ENCODE results near the gene BIN2. TPM values are rescaled to one million over a fixed set of nuclear protein-coding genes. Genes with fewer than 3 reads are reported as not detected.

The BIN2 gene
- total RNA-seq, 1 donor from 2014 or later, result 26.1 TPM

GRCh38 chr12:51245476-51246253, 78.3 kb downstream of the BIN2 start:
- H3K9me3 ChIP-seq, result no peaks in the 10 kb centered on the region
- peaks cover 49% of the 10 kb centered on the region for H3K36me3 ChIP-seq
- no peaks in the 10 kb centered on the region for H3K27me3 ChIP-seq
- H3K4me3 ChIP-seq, result no peak overlapping the region
- ATAC-seq (no peak), DNase-seq (no peak)
- peaks cover 50% of the 10 kb centered on the region for H3K4me1 ChIP-seq
- TF ChIP-seq CTCF (IDR thresholded peaks at IDR 0.05), result no peak
- H3K27ac ChIP-seq, result peak overlapping the region; percentile 36
- intact Hi-C loops (cut with DNase I), result no loop called here

DNA sequence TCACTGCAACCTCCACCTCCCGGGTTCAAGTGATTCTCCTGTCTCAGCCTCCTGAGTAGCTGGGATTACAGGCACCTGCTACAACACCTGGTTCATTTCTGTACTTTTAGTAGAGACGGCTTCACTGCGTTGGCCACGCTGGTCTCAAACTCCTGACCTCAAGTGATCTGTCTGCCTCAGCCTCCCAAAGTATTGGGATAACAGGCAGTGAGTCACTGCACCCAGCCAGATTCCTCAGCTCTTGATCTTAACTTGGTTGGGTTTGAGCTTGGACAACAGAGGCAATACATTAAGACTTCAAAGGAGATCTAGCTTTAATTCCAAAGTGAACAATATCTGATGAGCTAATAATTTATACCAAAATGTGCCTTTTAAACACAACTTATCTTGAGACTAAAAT, 79.7 kb downstream of the BIN2 start:
- Histone ChIP-seq H3K27ac (no peak overlapping the region), H3K36me3 (peaks cover 57% of the 10 kb centered on the region), H3K4me3 (no peak overlapping the region), H3K27me3 (no peaks in the 10 kb centered on the region), H3K4me1 (peaks cover 61% of the 10 kb centered on the region), H3K9me3 (no peaks in the 10 kb centered on the region)
- intact Hi-C loops (cut with DNase I), result no loop called here
- no peak for TF ChIP-seq CTCF (IDR thresholded peaks at IDR 0.05)
- no peak for DNase-seq
- no peak for ATAC-seq

- Histone ChIP-seq H3K4me3 (no peak overlapping the region), H3K27me3 (no peaks in the 10 kb centered on the region), H3K4me1 (peaks cover 59% of the 10 kb centered on the region), H3K36me3 (peaks cover 57% of the 10 kb centered on the region), H3K9me3 (no peaks in the 10 kb centered on the region), H3K27ac (no peak overlapping the region)
- DNase-seq (no peak), ATAC-seq (no peak)
- no peak for TF ChIP-seq CTCF (IDR thresholded peaks at IDR 0.05)
- intact Hi-C loops (cut with DNase I), result no loop called here
Measured at GRCh38 chr12:51242876-51243275, 81.1 kb downstream of the BIN2 start.

DNA sequence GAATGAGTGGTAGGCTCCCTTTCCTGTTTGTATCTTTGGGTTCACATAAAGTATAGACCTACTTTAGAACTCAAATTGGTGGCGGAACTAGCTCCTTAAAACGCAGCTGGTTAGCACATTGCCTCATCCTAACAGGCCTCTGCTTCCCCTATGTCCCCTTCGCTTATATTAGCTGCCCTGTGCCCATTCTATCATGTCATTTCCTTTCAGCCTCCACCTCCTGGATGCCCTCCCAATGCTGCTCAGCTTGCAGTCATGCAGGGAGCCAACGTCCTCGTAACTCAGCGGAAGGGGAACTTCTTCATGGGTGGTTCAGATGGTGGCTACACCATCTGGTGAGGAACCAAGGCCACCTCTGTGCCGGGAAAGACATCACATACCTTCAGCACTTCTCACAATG, 81.9 kb downstream of the BIN2 start:
- ATAC-seq (no peak), DNase-seq (no peak)
- intact Hi-C loops (cut with DNase I), result no loop called here
- no peak for TF ChIP-seq CTCF (IDR thresholded peaks at IDR 0.05)
- H3K4me3 ChIP-seq, result no peak overlapping the region
- H3K36me3 ChIP-seq, result peaks cover 57% of the 10 kb centered on the region
- H3K4me1 ChIP-seq, result peaks cover 51% of the 10 kb centered on the region
- H3K27ac ChIP-seq, result no peak overlapping the region
- no peaks in the 10 kb centered on the region for H3K27me3 ChIP-seq
- H3K9me3 ChIP-seq, result no peaks in the 10 kb centered on the region

- Histone ChIP-seq H3K27ac (no peak overlapping the region), H3K36me3 (peaks cover 57% of the 10 kb centered on the region), H3K4me3 (no peak overlapping the region), H3K27me3 (no peaks in the 10 kb centered on the region), H3K9me3 (no peaks in the 10 kb centered on the region), H3K4me1 (peaks cover 42% of the 10 kb centered on the region)
- DNase-seq, result no peak
- ATAC-seq, result no peak
- no peak for TF ChIP-seq CTCF (IDR thresholded peaks at IDR 0.05)
- intact Hi-C loops (cut with DNase I), result no loop called here
Measured at GRCh38 chr12:51240971-51241370, 83.0 kb downstream of the BIN2 start.

All from upper lobe of right lung (tissue), 1 donor.